Endodermal cell (in vitro differentiated cells): Measurements from ENCODE around the gene ARL6IP4. TPM values are rescaled to one million over a fixed set of nuclear protein-coding genes. Genes with fewer than 3 reads are reported as not detected.

Experiments used
- DNase-seq: peaks from one replicate; pipeline ENCODE4 v3.0.0-alpha.2; 2017
- H3K27ac ChIP-seq: 2 replicates; pipeline ENCODE4 v1.5.1; 2013; ENCODE audit warnings: mild to moderate bottlenecking, low read depth, low read length, moderate library complexity
- H3K27me3 ChIP-seq: 2 replicates; pipeline ENCODE4 v1.6.1; 2013; ENCODE audit warnings: mild to moderate bottlenecking, low read length, moderate library complexity; ENCODE audit not compliant: insufficient read depth, control insufficient read depth, poor library complexity, severe bottlenecking
- H3K36me3 ChIP-seq: 2 replicates; pipeline ENCODE4 v1.7.0; 2013; ENCODE audit warnings: mild to moderate bottlenecking, low read length, moderate library complexity; ENCODE audit not compliant: control insufficient read depth, insufficient read depth
- H3K4me1 ChIP-seq: one replicate; pipeline ENCODE4 v1.7.0; 2013; ENCODE audit warnings: low read length; ENCODE audit not compliant: control insufficient read depth, insufficient read depth
- H3K4me3 ChIP-seq: 2 replicates; pipeline ENCODE4 v1.5.1; 2013; ENCODE audit warnings: mild to moderate bottlenecking, low read length, moderate library complexity
- H3K9ac ChIP-seq: 2 replicates; pipeline ENCODE4 v1.6.1; 2013; ENCODE audit warnings: mild to moderate bottlenecking, low read length, moderate library complexity; ENCODE audit not compliant: poor library complexity, severe bottlenecking; ENCODE audit errors: extremely low read depth
- H3K9me3 ChIP-seq: 2 replicates; pipeline ENCODE4 v1.6.1; 2013; ENCODE audit warnings: mild to moderate bottlenecking, low read length, moderate library complexity; ENCODE audit not compliant: control insufficient read depth
- H3K27ac Mint-ChIP-seq: 2 replicates; pipeline ENCODE4 v1.8.0; 2020; ENCODE audit warnings: mixed read lengths
- H3K27me3 Mint-ChIP-seq: 2 replicates; pipeline ENCODE4 v1.8.0; 2021; ENCODE audit warnings: mild to moderate bottlenecking, mixed read lengths; ENCODE audit not compliant: insufficient read depth
- H3K36me3 Mint-ChIP-seq: 2 replicates; pipeline ENCODE4 v1.8.0; 2020; ENCODE audit warnings: low read depth, mixed read lengths
- H3K4me1 Mint-ChIP-seq: 2 replicates; pipeline ENCODE4 v1.8.0; 2020; ENCODE audit warnings: mixed read lengths
- H3K4me3 Mint-ChIP-seq: 2 replicates; pipeline ENCODE4 v1.8.0; 2020; ENCODE audit warnings: mild to moderate bottlenecking, moderate library complexity, mixed read lengths
- H3K9me3 Mint-ChIP-seq: 2 replicates; pipeline ENCODE4 v1.8.0; 2020; ENCODE audit warnings: mild to moderate bottlenecking, mixed read lengths
- CTCF ChIP-seq: fragments of 200-600 bp; sonication (generic); conservative IDR thresholded peaks from 2 replicates; pipeline ENCODE4 v1.5.0; 2021; ENCODE audit warnings: antibody characterized with exemption, mild to moderate bottlenecking
- WGBS, 2 experiments: methylation state at CpG; one replicate each; pipeline versions ENCODE4 v1.1.5 to v1.1.7; 2013; ENCODE audit warnings: missing lambda C conversion rate in 2 of 2, mixed read lengths in 1 of 2; ENCODE audit not compliant: insufficient coverage in 1 of 2, insufficient read length in 1 of 2; 5-methylcytosine and 5-hydroxymethylcytosine counted together
- microRNA-seq: library from miRNA; unstranded; fragments of <30 nt; microRNA quantifications from one replicate; pipeline ENCODE4 v1.2.0, GENCODE V29; 2020; ENCODE audit warnings: borderline microRNAs expressed
- total RNA-seq, 2 donors: library from RNA; stranded (reverse); fragmentation: NEBNext Ultra II Directional in 1 of 2; extraction: Animal tissue kit (Norgen Biotek cat#: 25700) in 1 of 2; gene quantifications; 2 replicates in 1 of 2; 3 replicates in 1 of 2; pipeline ENCODE4 v1.2.1, GENCODE V29; 2021

Gene ARL6IP4
- total RNA-seq, 2 donors from 2014 or later: 136 to 149 TPM

DNA sequence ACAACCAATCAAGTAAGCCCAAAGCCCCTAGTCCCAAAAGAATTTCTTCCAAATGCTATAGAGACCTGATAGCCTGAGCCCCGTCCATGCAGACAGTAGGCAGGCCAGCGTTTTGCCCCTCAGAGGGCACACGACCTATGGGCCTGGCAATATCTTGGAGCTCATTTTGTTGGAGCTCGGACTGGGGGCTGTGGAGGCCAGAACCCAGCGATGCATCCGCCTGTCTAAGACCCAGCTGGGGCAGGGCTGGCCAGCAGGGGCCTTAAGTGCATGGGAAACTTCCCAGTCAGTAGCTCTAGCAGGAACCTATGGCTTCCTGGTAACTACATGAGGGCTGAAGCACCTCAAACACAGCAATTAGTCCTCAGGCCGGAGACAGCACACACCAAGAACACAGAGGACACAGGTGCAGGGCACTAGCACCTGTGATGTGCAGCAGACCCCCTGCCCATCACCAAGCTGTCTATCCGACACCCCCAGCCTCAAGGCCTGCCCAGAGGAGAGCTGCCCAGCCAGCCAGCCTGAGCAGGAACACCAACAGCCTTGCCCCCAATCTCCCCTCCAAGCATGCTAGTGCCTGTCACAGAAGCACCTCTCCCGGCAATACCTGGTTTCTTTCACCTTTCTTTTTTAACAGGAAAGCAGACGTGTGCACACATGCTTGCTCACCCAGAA, 50.8 kb downstream of the ARL6IP4 start:
- Mint-ChIP-seq H3K36me3 (peaks cover 5% of the 10 kb centered on the region), H3K27ac (no peak overlapping the region), H3K4me1 (peaks cover 30% of the 10 kb centered on the region), H3K27me3 (no peaks in the 10 kb centered on the region), H3K4me3 (no peak overlapping the region), H3K9me3 (no peaks in the 10 kb centered on the region)
- Histone ChIP-seq H3K4me3 (no peak overlapping the region), H3K27ac (no peak overlapping the region), H3K9ac (no peak overlapping the region), H3K27me3 (no peaks in the 10 kb centered on the region), H3K4me1 (peaks cover 4% of the 10 kb centered on the region), H3K36me3 (no peaks in the 10 kb centered on the region), H3K9me3 (no peaks in the 10 kb centered on the region)
- DNase-seq: no peak
- WGBS, 2 experiments: 88 to 97% methylated on average over 7 to 10 of the region's 10 CpGs
- TF ChIP-seq CTCF: no peak

Small RNAs within 50 kb of the gene (microRNA-seq; reads per million reads assigned to microRNA genes)
- gene MIR4304: not detected

Other genes starting within 250 kb of the ARL6IP4 start
- under 1 TPM in 1 of 2 donors, not detected in 1; 0.04 TPM for gene HCAR1, start 249.8 kb upstream of the ARL6IP4 start, total RNA-seq
- 10 to 100 TPM; 85.8 to 86.1 TPM for gene DENR, start 227.9 kb upstream of the ARL6IP4 start, total RNA-seq
- gene CCDC62, start 206.1 kb upstream of the ARL6IP4 start, total RNA-seq: 1 to 10 TPM; 1.3 to 1.6 TPM
- gene HIP1R, start 145.2 kb upstream of the ARL6IP4 start, total RNA-seq: 10 to 100 TPM; 24.5 to 24.9 TPM
- gene VPS37B, start 84.6 kb upstream of the ARL6IP4 start, total RNA-seq: 10 to 100 TPM; 22.7 to 24.1 TPM
- 1 to 10 TPM; 5.4 to 6.0 TPM for gene ABCB9, start 14.2 kb upstream of the ARL6IP4 start, total RNA-seq
- 10 to 100 TPM; 17.5 to 19.9 TPM for gene OGFOD2, start 5.4 kb upstream of the ARL6IP4 start, total RNA-seq
- gene PITPNM2, start 170.4 kb downstream of the ARL6IP4 start, total RNA-seq: 10 to 100 TPM in 1 of 2 donors, 1 to 10 TPM in 1; 3.2 to 13.4 TPM